Ectodermal cell (in vitro differentiated cells): ENCODE measurements around the gene GANC.

Source experiments
- H3K27ac ChIP-seq: 2 replicates; pipeline ENCODE4 v1.7.0; 2013; ENCODE audit warnings: mild to moderate bottlenecking, low read depth, low read length; ENCODE audit not compliant: insufficient read depth, poor library complexity, severe bottlenecking
- H3K27me3 ChIP-seq: 2 replicates; pipeline ENCODE4 v1.7.0; 2013; ENCODE audit warnings: mild to moderate bottlenecking, low read length; ENCODE audit not compliant: insufficient read depth, control insufficient read depth, poor library complexity, severe bottlenecking
- H3K36me3 ChIP-seq: one replicate; pipeline ENCODE4 v1.7.0; 2013; ENCODE audit warnings: low read length; ENCODE audit not compliant: control insufficient read depth, insufficient read depth
- H3K4me1 ChIP-seq: one replicate; pipeline ENCODE4 v1.7.0; 2013; ENCODE audit warnings: low read length; ENCODE audit not compliant: control insufficient read depth, insufficient read depth
- H3K4me3 ChIP-seq: 2 replicates; pipeline ENCODE4 v1.7.0; 2013; ENCODE audit warnings: low read depth, low read length, control low read depth; ENCODE audit not compliant: insufficient read depth
- H3K9me3 ChIP-seq: 2 replicates; pipeline ENCODE4 v1.7.0; 2013; ENCODE audit warnings: mild to moderate bottlenecking, low read length, moderate library complexity; ENCODE audit not compliant: control insufficient read depth
- WGBS, 2 experiments: methylation state at CpG; one replicate each; pipeline ENCODE4 v1.1.7; 2013; ENCODE audit warnings: missing lambda C conversion rate in 2 of 2; 5-methylcytosine and 5-hydroxymethylcytosine counted together

The GANC gene

GRCh38 chr15:42356851-42357250 lies 83.8 kb downstream of the GANC start:
- no peak overlapping the region for H3K4me3 ChIP-seq
- no peaks in the 10 kb centered on the region for H3K27me3 ChIP-seq
- H3K36me3 ChIP-seq: no peaks in the 10 kb centered on the region
- H3K4me1 ChIP-seq: no peaks in the 10 kb centered on the region
- 94 to 95% methylated on average over 5 of the region's 5 CpGs for WGBS, 2 experiments
- H3K9me3 ChIP-seq: no peaks in the 10 kb centered on the region
- no peak overlapping the region for H3K27ac ChIP-seq

- H3K4me3 ChIP-seq: no peak overlapping the region
- H3K4me1 ChIP-seq: no peaks in the 10 kb centered on the region
- no peaks in the 10 kb centered on the region for H3K27me3 ChIP-seq
- no peak overlapping the region for H3K27ac ChIP-seq
- 95 to 96% methylated on average over 2 of the region's 2 CpGs for WGBS, 2 experiments
- no peaks in the 10 kb centered on the region for H3K36me3 ChIP-seq
- H3K9me3 ChIP-seq: no peaks in the 10 kb centered on the region
Observed at GRCh38 chr15:42358141-42358540, 85.1 kb downstream of the GANC start.

DNA sequence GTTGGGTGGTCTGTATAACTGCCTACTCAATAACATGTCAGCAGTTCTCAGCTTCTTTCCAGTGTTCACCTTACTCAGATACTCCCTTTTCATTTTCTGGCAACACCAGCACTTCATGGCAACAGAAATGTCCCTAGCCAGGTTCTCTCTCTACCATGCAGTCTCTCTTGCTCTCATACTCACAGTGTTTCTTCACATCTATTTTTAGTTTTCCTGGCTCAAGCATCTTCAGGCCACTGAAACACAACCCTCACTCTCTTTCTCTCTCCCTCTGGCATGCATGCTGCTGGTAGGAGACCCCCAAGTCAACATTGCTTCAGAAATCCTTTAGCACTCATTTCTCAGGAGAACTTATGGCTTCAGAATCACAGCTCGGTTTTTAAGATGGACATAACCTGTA lies 86.2 kb downstream of the GANC start, which contains the start of gene CAPN3:
TSS of gene CAPN3 (plus strand) at position 253 of the 400 bp plus-strand sequence. CDS start 305 bp downstream, outside the sequence.
- H3K36me3 ChIP-seq: no peaks in the 10 kb centered on the region

DNA sequence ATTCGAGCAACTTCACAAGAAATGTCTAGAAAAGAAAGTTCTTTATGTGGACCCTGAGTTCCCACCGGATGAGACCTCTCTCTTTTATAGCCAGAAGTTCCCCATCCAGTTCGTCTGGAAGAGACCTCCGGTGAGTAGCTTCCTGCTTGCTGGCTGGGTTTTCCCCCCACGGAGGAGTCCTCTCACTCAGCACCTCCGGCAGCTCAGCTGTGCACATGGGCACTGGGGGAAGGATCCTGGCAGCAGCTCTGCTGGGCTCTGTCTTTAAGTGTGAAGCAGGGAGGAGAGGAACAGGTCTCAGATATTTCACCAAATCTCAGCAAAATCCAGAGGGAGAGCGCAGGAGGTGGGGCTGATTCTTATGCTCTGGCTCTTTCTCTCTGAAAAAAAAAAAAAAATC lies 87.0 kb downstream of the GANC start:
- Histone ChIP-seq H3K4me1 (no peaks in the 10 kb centered on the region), H3K9me3 (no peaks in the 10 kb centered on the region), H3K27ac (no peak overlapping the region), H3K4me3 (no peak overlapping the region), H3K36me3 (no peaks in the 10 kb centered on the region), H3K27me3 (no peaks in the 10 kb centered on the region)
- 80 to 84% methylated on average over 6 to 7 of the region's 7 CpGs for WGBS, 2 experiments

More for the DNA sequence above, 86.2 kb downstream of the GANC start, which contains the start of gene CAPN3:
- 93 to 95% methylated on average over 1 of the region's 1 CpG for WGBS, 2 experiments
- no peak within 1 kb of the TSS for H3K4me3 ChIP-seq
- H3K27me3 ChIP-seq: no peaks in the 10 kb centered on the region
- no peaks in the 10 kb centered on the region for H3K4me1 ChIP-seq
- H3K27ac ChIP-seq: no peak within 1 kb of the TSS
- H3K9me3 ChIP-seq: no peaks in the 10 kb centered on the region

- Histone ChIP-seq H3K27ac (no peak overlapping the region), H3K36me3 (no peaks in the 10 kb centered on the region), H3K4me1 (no peaks in the 10 kb centered on the region), H3K27me3 (no peaks in the 10 kb centered on the region), H3K9me3 (no peaks in the 10 kb centered on the region), H3K4me3 (no peak overlapping the region)
- WGBS, 2 experiments: 91 to 95% methylated on average over 5 of the region's 5 CpGs
Observed at GRCh38 chr15:42360535-42361112, 87.6 kb downstream of the GANC start.

- WGBS, 2 experiments: 41 to 50% methylated on average over 2 to 3 of the region's 3 CpGs
- no peaks in the 10 kb centered on the region for H3K4me1 ChIP-seq
Observed at GRCh38 chr15:42363487-42363886, 90.5 kb downstream of the GANC start.

DNA sequence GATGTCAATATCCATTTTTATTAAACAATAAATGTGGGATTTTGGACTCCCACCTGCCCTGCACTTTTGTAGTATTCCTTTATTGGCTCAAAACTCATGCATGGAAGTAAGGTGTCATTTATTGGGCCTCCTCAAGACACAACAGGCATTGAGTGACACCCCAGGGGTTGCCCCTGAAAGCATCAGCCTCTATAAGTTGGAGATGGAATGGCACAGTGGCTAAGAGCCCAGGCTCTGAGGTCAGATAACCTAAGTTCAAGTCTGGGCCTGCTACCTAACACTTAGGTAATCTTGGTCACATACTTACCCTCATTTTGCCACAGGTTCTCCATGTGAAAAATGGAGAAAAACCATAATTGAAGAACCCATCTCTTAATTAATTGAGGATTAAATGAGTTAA lies 90.9 kb downstream of the GANC start:
- no peaks in the 10 kb centered on the region for H3K4me1 ChIP-seq
- H3K27me3 ChIP-seq: no peaks in the 10 kb centered on the region
- H3K9me3 ChIP-seq: no peaks in the 10 kb centered on the region
- H3K36me3 ChIP-seq: no peaks in the 10 kb centered on the region
- H3K27ac ChIP-seq: no peak overlapping the region
- no peak overlapping the region for H3K4me3 ChIP-seq

More at GRCh38 chr15:42363487-42363886, 90.5 kb downstream of the GANC start:
- H3K27me3 ChIP-seq: no peaks in the 10 kb centered on the region
- H3K36me3 ChIP-seq: no peaks in the 10 kb centered on the region
- H3K27ac ChIP-seq: no peak overlapping the region
- H3K4me3 ChIP-seq: no peak overlapping the region
- no peaks in the 10 kb centered on the region for H3K9me3 ChIP-seq

- H3K27me3 ChIP-seq: no peaks in the 10 kb centered on the region
- no peak overlapping the region for H3K27ac ChIP-seq
- no peaks in the 10 kb centered on the region for H3K9me3 ChIP-seq
- no peaks in the 10 kb centered on the region for H3K36me3 ChIP-seq
- no peaks in the 10 kb centered on the region for H3K4me1 ChIP-seq
- no peak overlapping the region for H3K4me3 ChIP-seq
- 86 to 92% methylated on average over 1 of the region's 1 CpG for WGBS, 2 experiments
Observed at GRCh38 chr15:42364529-42364928, 91.5 kb downstream of the GANC start.

DNA sequence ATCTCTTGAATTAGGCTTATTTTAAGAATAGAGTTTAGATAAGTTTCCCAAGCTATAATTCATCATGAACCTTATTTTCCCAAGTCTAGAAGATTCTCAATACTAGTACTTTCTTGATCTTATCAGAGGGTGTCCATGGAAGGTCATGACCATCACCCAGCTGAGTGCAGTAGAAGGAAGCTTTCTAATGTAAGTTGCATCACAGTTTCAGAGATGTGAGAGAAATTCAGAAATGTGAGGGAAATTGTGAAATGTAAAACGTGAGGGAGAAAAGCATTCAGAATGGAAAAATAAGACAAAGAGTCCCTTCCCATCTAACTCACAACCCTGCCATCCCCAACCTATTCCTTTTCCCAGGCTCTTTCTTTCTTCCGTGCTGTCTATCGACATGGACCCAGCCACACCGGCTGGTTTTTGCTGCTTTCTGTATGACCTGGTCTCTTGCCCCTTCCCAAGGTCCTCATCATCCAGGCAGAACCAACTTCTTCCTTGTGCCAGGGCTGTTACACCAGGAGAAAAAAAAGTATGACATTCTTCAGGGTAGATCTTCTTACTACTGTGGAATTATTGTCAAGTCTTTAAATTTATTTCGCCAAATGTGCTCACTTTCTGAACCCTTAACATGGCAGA lies 93.0 kb downstream of the GANC start:
- no peak overlapping the region for H3K4me3 ChIP-seq
- no peaks in the 10 kb centered on the region for H3K9me3 ChIP-seq
- no peaks in the 10 kb centered on the region for H3K36me3 ChIP-seq
- no peaks in the 10 kb centered on the region for H3K4me1 ChIP-seq
- WGBS, 2 experiments: 89 to 95% methylated on average over 4 to 5 of the region's 5 CpGs
- no peaks in the 10 kb centered on the region for H3K27me3 ChIP-seq
- no peak overlapping the region for H3K27ac ChIP-seq

DNA sequence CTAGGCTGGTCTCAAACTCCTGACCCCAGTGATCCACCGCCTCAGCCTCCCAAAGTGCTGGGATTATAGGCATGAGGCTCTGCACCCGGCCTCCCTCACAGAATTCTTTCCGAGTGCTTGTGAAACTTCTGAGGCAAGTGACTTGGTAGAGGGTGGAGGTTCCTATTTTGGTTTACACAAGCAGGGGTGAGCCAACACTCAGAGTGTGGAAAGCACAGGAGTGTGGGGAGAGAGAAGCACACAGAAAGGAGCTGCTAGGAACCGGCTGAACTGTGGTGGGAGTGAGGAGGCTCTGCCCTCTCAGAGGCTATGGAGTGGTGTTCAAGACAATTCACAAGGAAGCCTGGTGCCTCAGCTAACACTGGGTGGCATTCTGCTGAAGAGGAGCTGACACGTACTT lies 94.0 kb downstream of the GANC start:
- Histone ChIP-seq H3K36me3 (no peaks in the 10 kb centered on the region), H3K4me1 (no peaks in the 10 kb centered on the region), H3K27me3 (no peaks in the 10 kb centered on the region), H3K27ac (no peak overlapping the region), H3K9me3 (no peaks in the 10 kb centered on the region), H3K4me3 (no peak overlapping the region)
- WGBS, 2 experiments: 82 to 84% methylated on average over 5 of the region's 5 CpGs
